GM12878 (cell line): ENCODE data around the gene CPNE5. TPM values are rescaled to one million over a fixed set of nuclear protein-coding genes. Genes with fewer than 3 reads are reported as not detected.

Source experiments
- ATAC-seq: fragments of 200-7000 bp; cut with Tn5 transposase; 3 replicates; pipeline ENCODE4 v1.9.1; 2020; ENCODE audit warnings: mild to moderate bottlenecking, moderate library complexity
- BruUV-seq: library from RNA; stranded (reverse); fragments of 400-500 nt; replicated peaks from 2 replicates; lab custom pipeline; 2021; lab: Mats Ljungman, UMichigan
- CTCF ChIA-PET: fragments of 300-600 bp; sonication (Branson Sonifier 250); formaldehyde crosslinking; extraction: SDS; loops from one replicate; lab custom pipeline; 2021; ENCODE audit warnings: inconsistent platforms; lab: Yijun Ruan, JAX
- POLR2A ChIA-PET: fragments of 350-600 bp; formaldehyde crosslinking; extraction: SDS; loops from one replicate; lab custom pipeline; 2021; ENCODE audit warnings: inconsistent platforms; lab: Charles Lee
- RAD21 ChIA-PET: fragments of 300-600 bp; sonication (Branson Sonifier 250); formaldehyde crosslinking; loops from one replicate; lab custom pipeline; 2023; ENCODE audit warnings: antibody characterized with exemption; ENCODE audit not compliant: unreplicated experiment; lab: Charles Lee
- SMC1A ChIA-PET: fragments of 300-600 bp; sonication (Branson Sonifier 250); formaldehyde crosslinking; loops from one replicate; lab custom pipeline; 2023; ENCODE audit not compliant: unreplicated experiment, uncharacterized antibody; lab: Charles Lee
- DNase-seq: peaks from one replicate; pipeline ENCODE4 v3.0.0-alpha.2; 2011; ENCODE audit warnings: low read depth, low spot score
- FAIRE-seq: peaks from 3 replicates; lab custom pipeline; 2011; peaks lifted over from hg19 to GRCh38; lab: Jason Lieb, UNC
- H2AFZ ChIP-seq: 2 replicates; pipeline ENCODE4 v1.6.0; 2011; ENCODE audit warnings: low read depth, low read length, control low read depth; ENCODE audit not compliant: control insufficient read depth
- H3K27ac ChIP-seq: 2 replicates; pipeline ENCODE4 v1.5.1; 2011; ENCODE audit warnings: control low read depth; ENCODE audit not compliant: control insufficient read depth, insufficient read depth
- H3K27me3 ChIP-seq, 2 experiments: replicated peaks in 1 of 2; 2 replicates each; pipeline versions ENCODE4 v1.6.0 to v1.6.1; 2011; ENCODE audit warnings: low read length in 1 of 2; ENCODE audit not compliant: control insufficient read depth in 2 of 2, insufficient read depth in 2 of 2
- H3K36me3 ChIP-seq, 2 experiments: 2 replicates each; pipeline ENCODE4 v1.5.1; 2011; ENCODE audit warnings: low read length in 1 of 2; ENCODE audit not compliant: control insufficient read depth in 2 of 2, insufficient read depth in 2 of 2
- H3K4me1 ChIP-seq: 2 replicates; pipeline ENCODE4 v1.6.1; 2011; ENCODE audit warnings: mild to moderate bottlenecking, low read length, moderate library complexity, mixed read lengths; ENCODE audit not compliant: control insufficient read depth, insufficient read depth
- H3K4me2 ChIP-seq: 2 replicates; pipeline ENCODE4 v1.6.0; 2011; ENCODE audit warnings: control low read depth; ENCODE audit not compliant: control insufficient read depth, insufficient read depth
- H3K4me3 ChIP-seq: fragments of 200-600 bp; sonication (generic); 2 replicates; pipeline ENCODE4 v1.5.1; 2016
- H3K79me2 ChIP-seq: 2 replicates; pipeline ENCODE4 v1.6.0; 2011; ENCODE audit warnings: low read length; ENCODE audit not compliant: control insufficient read depth, insufficient read depth
- H3K9ac ChIP-seq: 2 replicates; pipeline ENCODE4 v1.8.0; 2011; ENCODE audit warnings: low read length, control low read depth, mixed read lengths; ENCODE audit not compliant: control insufficient read depth, insufficient read depth
- H3K9me3 ChIP-seq: replicated peaks from 3 replicates; pipeline ENCODE4 v1.5.1; 2011; ENCODE audit warnings: mild to moderate bottlenecking, low read length; ENCODE audit not compliant: control insufficient read depth, insufficient read depth
- H4K20me1 ChIP-seq: 2 replicates; pipeline ENCODE4 v1.6.0; 2011; ENCODE audit not compliant: control insufficient read depth, insufficient read depth
- EED ChIP-seq: sonication (generic); IDR thresholded peaks from 2 replicates; pipeline ENCODE4 v1.6.1; 2016; ENCODE audit warnings: antibody characterized with exemption, low read depth
- IKZF2 ChIP-seq, 2 experiments: fragments of 450-650 bp; IDR thresholded peaks; 2 replicates each; pipeline ENCODE4 v1.6.1; 2017; ENCODE audit warnings: mild to moderate bottlenecking in 2 of 2, moderate library complexity in 2 of 2
- NRF1 ChIP-seq: conservative IDR thresholded peaks from 2 replicates; pipeline ENCODE4 v1.6.1; 2011; ENCODE audit warnings: mild to moderate bottlenecking, low read depth, low read length, improper control_type of control experiment
- PAX5 ChIP-seq: IDR thresholded peaks from 2 replicates; pipeline ENCODE4 v1.6.1; 2011; ENCODE audit warnings: low read depth, low read length, borderline replicate concordance
- RBBP5 ChIP-seq: fragments of 200-600 bp; sonication (generic); conservative IDR thresholded peaks from 2 replicates; pipeline ENCODE4 v1.6.1; 2016
- RUNX3 ChIP-seq: IDR thresholded peaks from 2 replicates; pipeline ENCODE4 v1.6.1; 2012; ENCODE audit warnings: low read length, inconsistent platforms
- SMAD5 ChIP-seq: IDR thresholded peaks from 2 replicates; pipeline ENCODE4 v1.6.1; 2016; ENCODE audit warnings: antibody characterized with exemption, low read depth
- SREBF2 ChIP-seq: IDR thresholded peaks from 2 replicates; pipeline ENCODE4 v1.6.1; 2012; ENCODE audit warnings: mild to moderate bottlenecking, low read length
- STAT3 ChIP-seq: IDR thresholded peaks from 2 replicates; pipeline ENCODE4 v1.6.1; 2011; ENCODE audit warnings: low read depth, low read length, improper control_type of control experiment
- TCF12 ChIP-seq: IDR thresholded peaks from 2 replicates; pipeline ENCODE4 v1.6.1; 2011; ENCODE audit warnings: low read depth, mild to moderate bottlenecking, low read length
- YBX1 ChIP-seq: fragments of 450-650 bp; IDR thresholded peaks from 2 replicates; pipeline ENCODE4 v1.6.1; 2016; ENCODE audit warnings: antibody characterized with exemption
- WGBS: methylation state at CpG from one replicate; pipeline ENCODE4 v1.1.6; 2016; ENCODE audit warnings: low lambda C conversion rate; ENCODE audit not compliant: insufficient replicate concordance, insufficient coverage; ENCODE audit errors: missing lambda C conversion rate; 5-methylcytosine and 5-hydroxymethylcytosine counted together
- in situ Hi-C: fragments of 300-500 bp; cut with MboI; formaldehyde crosslinking; loops from 9 replicates; pipeline ENCODE4 v1.14.3; 2018; ENCODE audit warnings: mixed read lengths
- intact Hi-C: fragments of 100-400 bp; cut with micrococcal nuclease; formaldehyde crosslinking; loops from one replicate; pipeline ENCODE4 v1.14.2; 2022; ENCODE audit not compliant: unreplicated experiment
- polyA plus RNA-seq, 11 experiments: library from polyadenylated mRNA; depleted of rRNA in 4 of 11; unstranded in 6 of 11; stranded (reverse) in 5 of 11; fragments of >200 nt; fragmentation: Nextera tagmentation in 4 of 11; fragmentation: Illumina TruSeq in 1 of 11; extraction: Ambion mirVana in 4 of 11; extraction: Trizol in 1 of 11; gene quantifications; 1 replicate in 1 of 11; 2 replicates in 10 of 11; pipeline versions ENCODE4 v1.2.1 to v1.2.3, GENCODE V29; 2011 to 2016; ENCODE audit warnings: inconsistent platforms in 2 of 11, missing spikeins in 2 of 11, low read depth in 1 of 11
- total RNA-seq, 4 experiments: library from RNA; depleted of rRNA in 3 of 4; stranded (reverse); fragments of >200 nt in 3 of 4; fragmentation: Illumina TruSeq in 1 of 4; extraction: Trizol in 1 of 4; gene quantifications; 2 replicates each; pipeline versions ENCODE4 v1.2.1 to v1.2.3, GENCODE V29; 2013 to 2021
- TF ChIP-seq, protein P1 (sequence below): IDR thresholded peaks from 2 replicates; pipeline ENCODE4 v1.6.1; 2011; ENCODE audit warnings: borderline replicate concordance, low read depth, mild to moderate bottlenecking, moderate library complexity, mixed read lengths, low read length; ENCODE audit not compliant: insufficient read depth; ENCODE audit errors: extremely low read length
- TF ChIP-seq, protein P2 (sequence below): fragments of 450-650 bp; formaldehyde crosslinking; IDR thresholded peaks from 2 replicates; pipeline ENCODE4 v1.4.0; 2022; ENCODE audit warnings: mild to moderate bottlenecking, moderate library complexity
- TF ChIP-seq, protein P3 (sequence below): IDR thresholded peaks from 2 replicates; pipeline ENCODE4 v1.6.1; 2011; ENCODE audit warnings: borderline replicate concordance, low read depth, mild to moderate bottlenecking, moderate library complexity, low read length; ENCODE audit not compliant: insufficient read depth, poor library complexity, severe bottlenecking
- TF ChIP-seq, protein P4 (sequence below): fragments of 450-650 bp; IDR thresholded peaks from 2 replicates; pipeline ENCODE4 v1.6.1; 2017; ENCODE audit warnings: mild to moderate bottlenecking, low read depth, inconsistent platforms; ENCODE audit not compliant: poor library complexity, severe bottlenecking

The CPNE5 gene
- total and polyA plus RNA-seq, 10 of the 15 experiments (the other 5 are each of a cell fraction or from before 2014, with no cell fraction given): 2.4 to 39.1 (median 18.2) TPM

DNA sequence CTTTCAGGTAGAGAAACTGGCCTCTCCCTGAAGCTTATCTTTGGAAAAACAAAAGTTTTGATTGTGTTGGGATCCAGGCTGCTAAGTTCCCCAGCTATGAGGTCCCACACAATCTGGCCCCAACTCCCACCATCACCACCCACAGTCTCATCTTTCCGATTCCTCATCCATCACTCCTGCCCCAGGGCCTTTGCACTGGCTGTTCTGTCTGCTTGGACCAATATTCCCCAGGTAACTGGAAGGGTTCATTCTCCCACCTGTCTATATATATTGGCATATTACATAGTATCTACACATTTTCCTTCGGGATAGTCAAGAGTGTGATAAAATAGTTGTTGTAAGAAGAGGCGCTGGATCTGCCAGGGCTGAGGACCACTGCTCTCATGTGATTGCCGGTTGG, 52.0 kb downstream of the CPNE5 start:
- Histone ChIP-seq H3K9me3 (no peaks in the 10 kb centered on the region), H3K27ac (no peak overlapping the region), H3K4me2 (no peak overlapping the region), H2AFZ (no peak overlapping the region), H3K4me1 (peaks cover under 1% of the 10 kb centered on the region; the same call in 1 of the 2 replicates), H3K36me3 (no peaks in the 10 kb centered on the region), H3K79me2 (no peaks in the 10 kb centered on the region), H4K20me1 (no peaks in the 10 kb centered on the region)
- ChIA-PET CTCF (interaction anchor here (12.1 kb wide), 1 partner anchor 22 kb away, joined by 330 read pairs; no protein-coding TSS in a partner anchor), POLR2A (no interaction called here), RAD21 (no interaction called here)
- no peak for ATAC-seq
- in situ Hi-C loops: no loop called here
- no peak for DNase-seq
- 34% methylated on average over 4 of the region's 4 CpGs for WGBS
- TF ChIP-seq PAX5 (no peak), TCF12 (no peak), NRF1 (no peak), STAT3 (no peak), SREBF2 (no peak), SMAD5 (no peak), EED (no peak), RUNX3 (no peak), YBX1 (no peak), RBBP5 (no peak), IKZF2 (IDR thresholded peaks at IDR 0.05) (no peak)
- TF ChIP-seq, protein P1, sequence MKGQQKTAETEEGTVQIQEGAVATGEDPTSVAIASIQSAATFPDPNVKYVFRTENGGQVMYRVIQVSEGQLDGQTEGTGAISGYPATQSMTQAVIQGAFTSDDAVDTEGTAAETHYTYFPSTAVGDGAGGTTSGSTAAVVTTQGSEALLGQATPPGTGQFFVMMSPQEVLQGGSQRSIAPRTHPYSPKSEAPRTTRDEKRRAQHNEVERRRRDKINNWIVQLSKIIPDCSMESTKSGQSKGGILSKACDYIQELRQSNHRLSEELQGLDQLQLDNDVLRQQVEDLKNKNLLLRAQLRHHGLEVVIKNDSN: no peak
- TF ChIP-seq, protein P2, sequence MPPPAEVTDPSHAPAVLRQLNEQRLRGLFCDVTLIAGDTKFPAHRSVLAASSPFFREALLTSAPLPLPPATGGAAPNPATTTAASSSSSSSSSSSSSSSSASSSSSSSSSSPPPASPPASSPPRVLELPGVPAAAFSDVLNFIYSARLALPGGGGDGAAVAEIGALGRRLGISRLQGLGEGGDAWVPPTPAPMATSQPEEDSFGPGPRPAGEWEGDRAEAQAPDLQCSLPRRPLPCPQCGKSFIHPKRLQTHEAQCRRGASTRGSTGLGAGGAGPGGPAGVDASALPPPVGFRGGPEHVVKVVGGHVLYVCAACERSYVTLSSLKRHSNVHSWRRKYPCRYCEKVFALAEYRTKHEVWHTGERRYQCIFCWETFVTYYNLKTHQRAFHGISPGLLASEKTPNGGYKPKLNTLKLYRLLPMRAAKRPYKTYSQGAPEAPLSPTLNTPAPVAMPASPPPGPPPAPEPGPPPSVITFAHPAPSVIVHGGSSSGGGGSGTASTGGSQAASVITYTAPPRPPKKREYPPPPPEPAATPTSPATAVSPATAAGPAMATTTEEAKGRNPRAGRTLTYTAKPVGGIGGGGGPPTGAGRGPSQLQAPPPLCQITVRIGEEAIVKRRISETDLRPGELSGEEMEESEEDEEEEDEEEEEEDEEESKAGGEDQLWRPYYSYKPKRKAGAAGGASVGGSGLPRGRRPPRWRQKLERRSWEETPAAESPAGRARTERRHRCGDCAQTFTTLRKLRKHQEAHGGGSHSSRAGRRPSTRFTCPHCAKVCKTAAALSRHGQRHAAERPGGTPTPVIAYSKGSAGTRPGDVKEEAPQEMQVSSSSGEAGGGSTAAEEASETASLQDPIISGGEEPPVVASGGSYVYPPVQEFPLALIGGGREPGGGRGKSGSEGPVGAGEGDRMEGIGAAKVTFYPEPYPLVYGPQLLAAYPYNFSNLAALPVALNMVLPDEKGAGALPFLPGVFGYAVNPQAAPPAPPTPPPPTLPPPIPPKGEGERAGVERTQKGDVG: no peak
- TF ChIP-seq, protein P3, sequence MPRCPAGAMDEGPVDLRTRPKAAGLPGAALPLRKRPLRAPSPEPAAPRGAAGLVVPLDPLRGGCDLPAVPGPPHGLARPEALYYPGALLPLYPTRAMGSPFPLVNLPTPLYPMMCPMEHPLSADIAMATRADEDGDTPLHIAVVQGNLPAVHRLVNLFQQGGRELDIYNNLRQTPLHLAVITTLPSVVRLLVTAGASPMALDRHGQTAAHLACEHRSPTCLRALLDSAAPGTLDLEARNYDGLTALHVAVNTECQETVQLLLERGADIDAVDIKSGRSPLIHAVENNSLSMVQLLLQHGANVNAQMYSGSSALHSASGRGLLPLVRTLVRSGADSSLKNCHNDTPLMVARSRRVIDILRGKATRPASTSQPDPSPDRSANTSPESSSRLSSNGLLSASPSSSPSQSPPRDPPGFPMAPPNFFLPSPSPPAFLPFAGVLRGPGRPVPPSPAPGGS: no peak
- TF ChIP-seq, protein P4, sequence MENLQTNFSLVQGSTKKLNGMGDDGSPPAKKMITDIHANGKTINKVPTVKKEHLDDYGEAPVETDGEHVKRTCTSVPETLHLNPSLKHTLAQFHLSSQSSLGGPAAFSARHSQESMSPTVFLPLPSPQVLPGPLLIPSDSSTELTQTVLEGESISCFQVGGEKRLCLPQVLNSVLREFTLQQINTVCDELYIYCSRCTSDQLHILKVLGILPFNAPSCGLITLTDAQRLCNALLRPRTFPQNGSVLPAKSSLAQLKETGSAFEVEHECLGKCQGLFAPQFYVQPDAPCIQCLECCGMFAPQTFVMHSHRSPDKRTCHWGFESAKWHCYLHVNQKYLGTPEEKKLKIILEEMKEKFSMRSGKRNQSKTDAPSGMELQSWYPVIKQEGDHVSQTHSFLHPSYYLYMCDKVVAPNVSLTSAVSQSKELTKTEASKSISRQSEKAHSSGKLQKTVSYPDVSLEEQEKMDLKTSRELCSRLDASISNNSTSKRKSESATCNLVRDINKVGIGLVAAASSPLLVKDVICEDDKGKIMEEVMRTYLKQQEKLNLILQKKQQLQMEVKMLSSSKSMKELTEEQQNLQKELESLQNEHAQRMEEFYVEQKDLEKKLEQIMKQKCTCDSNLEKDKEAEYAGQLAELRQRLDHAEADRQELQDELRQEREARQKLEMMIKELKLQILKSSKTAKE: no peak
- TF ChIP-seq, all 136 proteins: peak for 0
- no peak for FAIRE-seq
- Histone ChIP-seq H3K4me3 (no peak overlapping the region), H3K27me3 (peaks cover 0 to 6% of the 10 kb centered on the region in 2 experiments; a peak in 2 of 4 replicates), H3K9ac (no peak overlapping the region)
- intact Hi-C loops: no loop called here
- no TSS peak for BruUV-seq
- SMC1A ChIA-PET: no interaction called here
